GM12891 (cell line): Measurements from ENCODE around the gene LRATD1.

Experiments
- POLR2AphosphoS5 ChIP-seq: IDR thresholded peaks from 2 replicates; pipeline ENCODE4 v1.6.1; 2011; ENCODE audit warnings: low read depth, low read length, control low read depth
- TAF1 ChIP-seq: IDR thresholded peaks from 2 replicates; pipeline ENCODE4 v1.6.1; 2011; ENCODE audit warnings: low read depth, low read length, control low read depth

- TF ChIP-seq TAF1, result no peak
- TF ChIP-seq POLR2AphosphoS5, result no peak
Observed at GRCh38 chr2:14603676-14604075, 28.8 kb upstream of the LRATD1 start.
